Muscle of arm (tissue), 12 donors: Measurements from ENCODE around the gene PLA2G2C. TPM values are rescaled to one million over a fixed set of nuclear protein-coding genes. Genes with fewer than 3 reads are reported as not detected.
"Not testable (repeated sequence)": the region's sequence is repeated elsewhere in the genome, so short reads cannot be mapped to it uniquely, and the experiment has no call there.

Experiments used
- DNase-seq: peaks from one replicate; pipeline ENCODE4 v3.0.0-alpha.2; 2013
- polyA plus RNA-seq, 12 donors: library from polyadenylated mRNA; unstranded; fragments of 120-200 nt; gene quantifications; one replicate each; pipeline ENCODE4 v1.2.1, GENCODE V29; 2013; ENCODE audit not compliant: insufficient read length in 12 of 12

Gene PLA2G2C
- polyA plus RNA-seq, 12 donors: 0.05 to 0.10 (median 0.06) TPM; not detected in 9

- no peak for DNase-seq
These were observed 51.3 kb downstream of the PLA2G2C start for GRCh38 chr1:20134995-20135394.

GRCh38 chr1:20130518-20130917 lies 55.8 kb downstream of the PLA2G2C start:
- DNase-seq: not testable (repeated sequence)

GRCh38 chr1:20126806-20127440 lies 59.4 kb downstream of the PLA2G2C start:
- DNase-seq: no peak

GRCh38 chr1:20126041-20126805 lies 60.1 kb downstream of the PLA2G2C start:
- no peak for DNase-seq

- DNase-seq: no peak
These were observed 61.2 kb downstream of the PLA2G2C start for GRCh38 chr1:20125100-20125499.

GRCh38 chr1:20124456-20125057 lies 61.8 kb downstream of the PLA2G2C start:
- DNase-seq: peak; percentile 7

- DNase-seq: no peak
These were observed 62.4 kb downstream of the PLA2G2C start for GRCh38 chr1:20123722-20124455.

GRCh38 chr1:20120796-20121195 lies 65.5 kb downstream of the PLA2G2C start:
- no peak for DNase-seq

- DNase-seq: no peak
These were observed 67.0 kb downstream of the PLA2G2C start, which contains the start of gene PLA2G2D for GRCh38 chr1:20119347-20119746. Gene PLA2G2D (minus strand): TSS chr1:20119536. CDS start chr1:20119498, 38 bp downstream.

GRCh38 chr1:20117236-20117635 lies 69.1 kb downstream of the PLA2G2C start:
- no peak for DNase-seq

GRCh38 chr1:20115916-20116315 lies 70.4 kb downstream of the PLA2G2C start:
- DNase-seq: no peak

- DNase-seq: no peak
These were observed 70.8 kb downstream of the PLA2G2C start for GRCh38 chr1:20115479-20115878.

GRCh38 chr1:20114021-20114648 lies 72.2 kb downstream of the PLA2G2C start:
- DNase-seq: no peak

Other genes starting within 250 kb of the PLA2G2C start
- gene PLA2G2A, start 206.9 kb downstream of the PLA2G2C start, polyA plus RNA-seq: 10 to 100 TPM in 1 of 12 donors, 1 to 10 TPM in 8, under 1 TPM in 1, not detected in 2; 0.34 to 10.4 (median 1.3) TPM
- under 1 TPM in 7 of 12 donors, not detected in 5; 0.21 to 0.94 (median 0.34) TPM for gene PLA2G5, start 116.3 kb downstream of the PLA2G2C start, polyA plus RNA-seq
- gene PLA2G2D, start 67.0 kb downstream of the PLA2G2C start, polyA plus RNA-seq: under 1 TPM in 6 of 12 donors, not detected in 6; 0.04 to 0.84 (median 0.09) TPM
- gene PLA2G2F, start 47.2 kb downstream of the PLA2G2C start, polyA plus RNA-seq: not detected
- under 1 TPM in 10 of 12 donors, not detected in 2; 0.05 to 0.76 (median 0.23) TPM for gene UBXN10, start 422 bp downstream of the PLA2G2C start, polyA plus RNA-seq
- under 1 TPM in 10 of 12 donors, not detected in 2; 0.05 to 0.44 (median 0.16) TPM for gene VWA5B1, start 104.4 kb upstream of the PLA2G2C start, polyA plus RNA-seq